Measurements from ENCODE around the gene PLCG1. TPM values are rescaled to one million over a fixed set of nuclear protein-coding genes. Genes with fewer than 3 reads are reported as not detected.

Gene PLCG1
- total and polyA plus RNA-seq, 9 of the 15 experiments (the other 6 are each of a cell fraction or from before 2014, with no cell fraction given), result 1.7 to 67.0 (median 34.8) TPM

- FAIRE-seq, result no peak
- no peak overlapping the region for H3K27ac ChIP-seq (ENCODE audit: extremely low read depth, low read depth, low read length)
- ATAC-seq, result no peak
- no peak overlapping the region for H3K9ac ChIP-seq (ENCODE audit: insufficient read depth in 1 of 2, low read depth in 2 of 2, low read length in 2 of 2)
- no peak overlapping the region for H2AFZ ChIP-seq (ENCODE audit: low read depth, low read length)
- WGBS (ENCODE audit: insufficient coverage, low coverage, missing lambda C conversion rate), result 65% methylated on average over 5 of the region's 5 CpGs
- BruUV-seq (replicated peaks), result no TSS peak
- no peak overlapping the region for H3K4me2 ChIP-seq (ENCODE audit: insufficient read depth, low read length)
- intact Hi-C loops (cut with micrococcal nuclease), result no loop called here
- in situ Hi-C loops (cut with MboI), result no loop called here
- ChIA-PET POLR2A (no interaction called here), CTCF (ENCODE audit: low intra/inter-chr PET ratio) (no interaction called here)
- H3K4me3 ChIP-seq, result no peak overlapping the region
- H3K36me3 ChIP-seq (ENCODE audit: control insufficient read depth, insufficient read depth, low read length), result no peaks in the 10 kb centered on the region
- H3K4me1 ChIP-seq (replicated peaks in 1 of 2; ENCODE audit: control insufficient read depth in 2 of 2, insufficient read depth in 2 of 2, low read length in 2 of 2), result no peaks in the 10 kb centered on the region
- no peaks in the 10 kb centered on the region for H3K9me3 ChIP-seq (replicated peaks; ENCODE audit: control insufficient read depth, insufficient read depth, low read depth, low read length)
- no peaks in the 10 kb centered on the region for H3K27me3 ChIP-seq (ENCODE audit: control insufficient read depth in 2 of 2, insufficient read depth in 2 of 2, low read length in 2 of 2)
- H4K20me1 ChIP-seq (replicated peaks; ENCODE audit: control insufficient read depth, insufficient read depth, low read length), result no peaks in the 10 kb centered on the region
- H3K79me2 ChIP-seq (ENCODE audit: control insufficient read depth, insufficient read depth, low read length), result no peaks in the 10 kb centered on the region
- DNase-seq (ENCODE audit: extremely low read depth in 1 of 4, low spot score in 3 of 4), result no peak
- H3K9me1 ChIP-seq (ENCODE audit: control insufficient read depth, insufficient read depth, low read length), result no peaks in the 10 kb centered on the region
- TF ChIP-seq PURB (CRISPR knock-in tag; IDR thresholded peaks at IDR 0.05; ENCODE audit: low read depth) (no peak), CEBPZ (IDR thresholded peaks at IDR 0.05; ENCODE audit: borderline replicate concordance, low read depth, low read length) (no peak), FOXM1 (IDR thresholded peaks at IDR 0.05; ENCODE audit: low read depth) (no peak), FOXM1 (CRISPR knock-in tag; IDR thresholded peaks at IDR 0.05; ENCODE audit: low read depth) (no peak), CBX2 (IDR thresholded peaks at IDR 0.05; ENCODE audit: insufficient read depth, low read length, poor library complexity, severe bottlenecking) (no peak), CSDE1 (IDR thresholded peaks at IDR 0.05) (no peak), MTA1 (IDR thresholded peaks at IDR 0.05; ENCODE audit: borderline replicate concordance) (no peak), ETV5 (CRISPR knock-in tag; IDR thresholded peaks at IDR 0.05; ENCODE audit: low read depth) (no peak), XRCC5 (IDR thresholded peaks at IDR 0.05; ENCODE audit: low read depth, low read length) (no peak), NR1H2 (CRISPR knock-in tag; IDR thresholded peaks at IDR 0.05) (no peak), ZNF217 (CRISPR knock-in tag; IDR thresholded peaks at IDR 0.05) (no peak), SRSF7 (optimal IDR thresholded peaks at IDR 0.05; ENCODE audit: low read depth, low read length) (no peak), YBX1 (IDR thresholded peaks at IDR 0.05) (no peak), BCOR (IDR thresholded peaks at IDR 0.05) (no peak), MCM3 (IDR thresholded peaks at IDR 0.05) (no peak), STAT5B (CRISPR knock-in tag; IDR thresholded peaks at IDR 0.05) (no peak)
- TF ChIP-seq, protein P1, sequence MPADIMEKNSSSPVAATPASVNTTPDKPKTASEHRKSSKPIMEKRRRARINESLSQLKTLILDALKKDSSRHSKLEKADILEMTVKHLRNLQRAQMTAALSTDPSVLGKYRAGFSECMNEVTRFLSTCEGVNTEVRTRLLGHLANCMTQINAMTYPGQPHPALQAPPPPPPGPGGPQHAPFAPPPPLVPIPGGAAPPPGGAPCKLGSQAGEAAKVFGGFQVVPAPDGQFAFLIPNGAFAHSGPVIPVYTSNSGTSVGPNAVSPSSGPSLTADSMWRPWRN (IDR thresholded peaks at IDR 0.05; ENCODE audit: low read depth), result no peak
- TF ChIP-seq, protein P2, sequence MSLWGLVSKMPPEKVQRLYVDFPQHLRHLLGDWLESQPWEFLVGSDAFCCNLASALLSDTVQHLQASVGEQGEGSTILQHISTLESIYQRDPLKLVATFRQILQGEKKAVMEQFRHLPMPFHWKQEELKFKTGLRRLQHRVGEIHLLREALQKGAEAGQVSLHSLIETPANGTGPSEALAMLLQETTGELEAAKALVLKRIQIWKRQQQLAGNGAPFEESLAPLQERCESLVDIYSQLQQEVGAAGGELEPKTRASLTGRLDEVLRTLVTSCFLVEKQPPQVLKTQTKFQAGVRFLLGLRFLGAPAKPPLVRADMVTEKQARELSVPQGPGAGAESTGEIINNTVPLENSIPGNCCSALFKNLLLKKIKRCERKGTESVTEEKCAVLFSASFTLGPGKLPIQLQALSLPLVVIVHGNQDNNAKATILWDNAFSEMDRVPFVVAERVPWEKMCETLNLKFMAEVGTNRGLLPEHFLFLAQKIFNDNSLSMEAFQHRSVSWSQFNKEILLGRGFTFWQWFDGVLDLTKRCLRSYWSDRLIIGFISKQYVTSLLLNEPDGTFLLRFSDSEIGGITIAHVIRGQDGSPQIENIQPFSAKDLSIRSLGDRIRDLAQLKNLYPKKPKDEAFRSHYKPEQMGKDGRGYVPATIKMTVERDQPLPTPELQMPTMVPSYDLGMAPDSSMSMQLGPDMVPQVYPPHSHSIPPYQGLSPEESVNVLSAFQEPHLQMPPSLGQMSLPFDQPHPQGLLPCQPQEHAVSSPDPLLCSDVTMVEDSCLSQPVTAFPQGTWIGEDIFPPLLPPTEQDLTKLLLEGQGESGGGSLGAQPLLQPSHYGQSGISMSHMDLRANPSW (CRISPR knock-in tag; IDR thresholded peaks at IDR 0.05), result no peak
Measured at GRCh38 chr20:41221614-41222218, 84.4 kb downstream of the PLCG1 start.
